IMR-90 (cell line): Measurements from ENCODE around the gene NOBOX.
"Not testable (repeated sequence)": the region's sequence is repeated elsewhere in the genome, so short reads cannot be mapped to it uniquely, and the experiment has no call there.

Source experiments
- BHLHE40 ChIP-seq: fragments of 150-350 bp; IDR thresholded peaks from 2 replicates; pipeline ENCODE4 v1.6.1; 2016; ENCODE audit warnings: mild to moderate bottlenecking, low read depth, low read length
- CTCF ChIP-seq: conservative IDR thresholded peaks from 2 replicates; pipeline ENCODE4 v1.5.1; 2012; ENCODE audit warnings: mild to moderate bottlenecking, low read depth, low read length, improper control_type of control experiment
- MAZ ChIP-seq: IDR thresholded peaks from 2 replicates; pipeline ENCODE4 v1.6.1; 2012; ENCODE audit warnings: low read depth, mild to moderate bottlenecking, low read length, improper control_type of control experiment, moderate library complexity, borderline replicate concordance
- POLR2A ChIP-seq: IDR thresholded peaks from 2 replicates; pipeline ENCODE4 v1.6.1; 2012; ENCODE audit warnings: mild to moderate bottlenecking, low read depth, low read length
- RAD21 ChIP-seq: IDR thresholded peaks from 2 replicates; pipeline ENCODE4 v1.6.1; 2012; ENCODE audit warnings: low read length, improper control_type of control experiment
- RCOR1 ChIP-seq: IDR thresholded peaks from 2 replicates; pipeline ENCODE4 v1.6.1; 2012; ENCODE audit warnings: mild to moderate bottlenecking, low read length, improper control_type of control experiment; ENCODE audit not compliant: insufficient replicate concordance
- USF2 ChIP-seq: fragments of 150-350 bp; IDR thresholded peaks from 2 replicates; pipeline ENCODE4 v1.6.1; 2017; ENCODE audit warnings: mild to moderate bottlenecking, antibody characterized with exemption, low read length, low read depth

DNA sequence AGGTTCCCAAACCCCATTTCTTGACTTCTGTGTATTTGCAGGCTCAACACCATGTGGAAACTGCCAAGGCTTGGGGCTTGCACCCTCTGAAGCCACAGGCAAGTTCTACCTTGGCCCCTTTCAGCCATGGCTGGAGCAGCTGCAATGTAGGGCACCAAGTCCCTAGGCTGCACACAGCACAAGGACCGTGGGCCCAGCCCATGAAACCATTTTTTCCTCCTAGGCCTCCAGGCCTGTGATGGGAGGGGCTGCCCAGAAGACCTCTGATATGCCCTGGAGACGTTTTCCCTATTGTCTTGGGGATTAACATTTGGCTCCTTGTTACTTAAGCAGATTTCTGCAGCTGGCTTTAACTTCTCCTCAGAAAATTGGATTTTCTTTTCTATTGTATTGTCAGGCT lies 24.0 kb upstream of the NOBOX start:
- not testable (repeated sequence) for TF ChIP-seq CTCF, POLR2A, USF2, MAZ, RCOR1, BHLHE40, RAD21
